HG03135 (cell line): ENCODE data around the gene CENPF.
A peak's percentile ranks its signal among the peaks of the same experiment; 100 is the strongest.
"Not testable (repeated sequence)": the region's sequence is repeated elsewhere in the genome, so short reads cannot be mapped to it uniquely, and the experiment has no call there.

Experiments used
- ATAC-seq: cut with Tn5 transposase; IDR thresholded peaks from one replicate; pipeline ENCODE4 v1.9.1; 2021; ENCODE audit warnings: mild to moderate bottlenecking, moderate library complexity; ENCODE audit not compliant: unreplicated experiment

CENPF gene, protein sequence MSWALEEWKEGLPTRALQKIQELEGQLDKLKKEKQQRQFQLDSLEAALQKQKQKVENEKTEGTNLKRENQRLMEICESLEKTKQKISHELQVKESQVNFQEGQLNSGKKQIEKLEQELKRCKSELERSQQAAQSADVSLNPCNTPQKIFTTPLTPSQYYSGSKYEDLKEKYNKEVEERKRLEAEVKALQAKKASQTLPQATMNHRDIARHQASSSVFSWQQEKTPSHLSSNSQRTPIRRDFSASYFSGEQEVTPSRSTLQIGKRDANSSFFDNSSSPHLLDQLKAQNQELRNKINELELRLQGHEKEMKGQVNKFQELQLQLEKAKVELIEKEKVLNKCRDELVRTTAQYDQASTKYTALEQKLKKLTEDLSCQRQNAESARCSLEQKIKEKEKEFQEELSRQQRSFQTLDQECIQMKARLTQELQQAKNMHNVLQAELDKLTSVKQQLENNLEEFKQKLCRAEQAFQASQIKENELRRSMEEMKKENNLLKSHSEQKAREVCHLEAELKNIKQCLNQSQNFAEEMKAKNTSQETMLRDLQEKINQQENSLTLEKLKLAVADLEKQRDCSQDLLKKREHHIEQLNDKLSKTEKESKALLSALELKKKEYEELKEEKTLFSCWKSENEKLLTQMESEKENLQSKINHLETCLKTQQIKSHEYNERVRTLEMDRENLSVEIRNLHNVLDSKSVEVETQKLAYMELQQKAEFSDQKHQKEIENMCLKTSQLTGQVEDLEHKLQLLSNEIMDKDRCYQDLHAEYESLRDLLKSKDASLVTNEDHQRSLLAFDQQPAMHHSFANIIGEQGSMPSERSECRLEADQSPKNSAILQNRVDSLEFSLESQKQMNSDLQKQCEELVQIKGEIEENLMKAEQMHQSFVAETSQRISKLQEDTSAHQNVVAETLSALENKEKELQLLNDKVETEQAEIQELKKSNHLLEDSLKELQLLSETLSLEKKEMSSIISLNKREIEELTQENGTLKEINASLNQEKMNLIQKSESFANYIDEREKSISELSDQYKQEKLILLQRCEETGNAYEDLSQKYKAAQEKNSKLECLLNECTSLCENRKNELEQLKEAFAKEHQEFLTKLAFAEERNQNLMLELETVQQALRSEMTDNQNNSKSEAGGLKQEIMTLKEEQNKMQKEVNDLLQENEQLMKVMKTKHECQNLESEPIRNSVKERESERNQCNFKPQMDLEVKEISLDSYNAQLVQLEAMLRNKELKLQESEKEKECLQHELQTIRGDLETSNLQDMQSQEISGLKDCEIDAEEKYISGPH (N-terminal part only)

DNA sequence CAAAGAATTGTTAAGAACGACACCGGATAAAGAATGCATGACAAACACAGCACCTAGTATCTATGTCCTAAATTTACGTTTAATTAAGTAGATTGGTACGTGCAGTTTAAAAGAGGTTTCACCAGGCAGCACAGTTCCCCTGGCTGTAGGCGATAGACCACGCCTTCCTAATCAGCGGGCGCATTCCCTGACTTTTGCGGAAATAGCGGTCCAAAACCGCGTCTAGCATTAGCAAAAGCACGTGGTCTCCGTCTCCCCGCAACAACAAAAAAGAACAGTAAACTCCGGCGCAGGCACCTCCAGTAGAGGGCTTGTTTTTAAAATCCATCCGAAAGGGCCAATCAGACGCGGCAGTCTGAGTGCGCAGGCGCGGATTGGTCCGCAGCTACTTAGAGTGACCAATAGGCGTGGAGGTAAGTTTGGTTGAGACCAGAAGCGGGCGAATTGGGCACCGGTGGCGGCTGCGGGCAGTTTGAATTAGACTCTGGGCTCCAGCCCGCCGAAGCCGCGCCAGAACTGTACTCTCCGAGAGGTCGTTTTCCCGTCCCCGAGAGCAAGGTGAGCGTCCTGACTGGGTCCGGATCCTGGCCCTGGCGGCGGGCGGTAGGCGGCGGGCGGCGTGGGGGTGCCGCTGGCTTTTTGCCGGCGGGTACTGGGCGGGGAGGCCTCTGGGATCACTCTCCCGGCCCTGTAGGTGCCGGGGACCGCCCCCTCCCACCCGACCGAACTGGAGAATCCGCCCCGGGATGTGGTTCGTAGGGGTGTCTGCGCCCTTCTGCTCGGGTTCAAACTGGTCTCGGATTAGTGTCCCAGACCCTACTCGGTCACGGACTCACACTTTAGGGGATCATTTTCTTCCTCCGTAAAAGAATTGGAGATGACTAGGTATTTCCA is at the start of gene CENPF:
Gene CENPF (plus strand): TSS at position 432 of the 894 bp plus-strand sequence. CDS start 10,560 bp downstream, outside the sequence.
- peak; percentile 100 for ATAC-seq

DNA sequence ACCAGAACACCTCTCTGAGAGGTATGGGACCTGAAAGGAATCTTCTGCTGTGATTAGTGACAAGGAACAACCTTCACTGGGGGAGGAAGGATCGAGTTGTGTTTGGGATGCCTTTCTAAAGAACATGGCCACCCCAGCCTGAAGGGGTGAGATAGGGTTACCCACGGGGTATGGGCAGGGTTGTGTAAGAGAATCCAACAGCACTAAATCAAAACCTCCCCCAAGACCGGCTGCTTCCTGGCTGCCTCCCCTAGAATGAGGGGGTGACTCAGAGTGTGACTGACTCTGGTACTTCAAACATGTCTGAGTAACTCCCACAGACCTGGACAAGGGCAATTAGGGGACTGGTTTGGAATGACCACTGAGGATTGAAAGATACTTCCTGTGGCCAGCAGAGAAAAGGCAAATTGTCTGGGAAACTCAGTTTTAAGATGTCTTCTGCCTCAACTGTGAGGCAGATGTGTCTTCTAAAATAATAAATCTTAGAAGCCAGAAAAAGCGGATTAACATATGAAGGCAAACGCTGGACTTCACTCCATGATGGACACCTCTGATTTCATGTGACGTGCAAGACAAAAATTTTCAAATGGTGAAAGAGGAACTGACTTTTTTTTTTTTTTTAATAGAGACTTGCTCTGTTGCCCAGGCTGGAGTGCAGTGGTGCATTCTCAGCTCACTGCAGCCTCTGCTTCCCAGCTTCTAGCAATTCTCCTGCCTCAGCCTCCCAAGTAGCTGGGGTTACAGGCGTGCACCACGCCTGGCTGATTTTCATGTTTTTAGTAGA is 44.9 kb upstream of the CENPF start:
- no peak for ATAC-seq

DNA sequence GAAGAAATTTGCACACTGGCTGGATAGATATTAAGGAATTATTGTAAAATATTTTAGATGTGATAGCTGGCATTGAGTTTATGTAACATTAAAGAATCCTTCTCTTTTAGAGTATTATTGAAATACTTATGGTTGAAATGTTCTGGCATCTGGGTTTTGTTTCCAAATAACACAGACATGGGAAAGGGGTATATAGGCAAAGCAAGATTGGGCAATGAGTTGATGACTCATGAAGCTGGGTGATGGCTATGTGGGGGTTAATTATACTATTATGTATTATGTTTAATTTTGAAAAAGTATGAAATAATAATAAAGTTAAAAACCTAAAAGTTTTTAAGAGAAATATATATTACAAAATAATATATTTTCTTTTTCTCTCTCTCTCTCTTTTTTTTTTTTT is 39.1 kb upstream of the CENPF start:
- ATAC-seq, result no peak

DNA sequence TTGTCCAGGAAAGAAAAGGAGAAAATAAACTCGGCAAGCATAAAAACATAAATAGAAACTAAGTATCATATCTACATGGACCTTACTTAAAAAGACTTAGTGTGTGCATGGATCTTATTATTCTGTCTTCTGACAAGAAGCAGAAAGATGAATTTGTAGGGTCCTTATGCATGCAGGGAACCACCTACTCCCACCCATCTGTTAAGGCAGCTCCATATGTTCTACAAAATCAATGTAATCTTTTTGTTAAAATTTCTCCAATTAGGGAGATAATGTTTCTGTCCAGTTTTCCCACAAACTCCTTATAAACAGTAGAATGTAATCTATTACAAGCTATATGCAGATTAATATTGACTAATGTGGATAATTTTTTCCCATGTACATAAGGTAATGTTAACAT is 37.7 kb upstream of the CENPF start:
- no peak for ATAC-seq

DNA sequence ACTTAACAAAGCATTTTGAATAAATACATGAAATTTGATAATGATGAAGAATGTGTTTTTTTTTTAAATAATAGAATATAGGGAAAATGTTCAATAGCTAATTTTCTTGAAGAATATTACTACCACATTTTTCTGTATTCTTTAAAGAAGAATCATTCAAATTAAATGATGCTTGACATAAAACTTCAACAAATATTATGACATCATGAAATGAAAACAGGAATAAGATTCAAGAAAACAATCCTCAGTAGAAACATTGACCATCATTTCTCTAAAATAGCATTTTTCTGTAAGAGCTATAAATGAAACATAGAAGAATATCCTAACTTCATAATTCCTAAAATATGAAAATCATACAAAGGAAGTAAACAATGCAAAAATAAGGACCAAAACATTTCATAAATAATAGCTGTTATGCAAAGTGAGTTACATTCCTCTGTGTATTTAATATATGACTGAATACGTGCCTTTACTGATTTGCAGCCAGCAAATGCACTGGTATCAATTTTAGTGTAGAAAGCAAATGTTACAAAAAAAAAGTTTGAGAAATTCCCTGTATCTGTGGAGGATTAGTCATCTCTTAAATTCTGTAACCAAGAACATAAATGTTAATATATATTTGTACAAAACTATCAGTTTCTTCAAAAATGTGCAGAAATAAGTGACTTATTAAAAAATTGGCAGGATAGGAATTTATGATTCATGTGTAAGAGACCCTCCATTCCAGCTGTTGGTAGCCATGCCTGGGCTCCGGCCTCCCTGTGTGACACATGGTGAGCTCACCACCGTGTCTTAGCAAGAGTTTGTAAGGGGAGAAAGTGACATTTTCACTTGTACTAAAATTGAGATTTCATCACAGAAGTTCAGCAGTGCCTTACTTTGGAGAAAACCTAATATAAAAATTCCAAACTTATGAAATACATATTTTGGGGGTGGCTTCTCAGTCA is 36.6 kb upstream of the CENPF start:
- ATAC-seq, result no peak

DNA sequence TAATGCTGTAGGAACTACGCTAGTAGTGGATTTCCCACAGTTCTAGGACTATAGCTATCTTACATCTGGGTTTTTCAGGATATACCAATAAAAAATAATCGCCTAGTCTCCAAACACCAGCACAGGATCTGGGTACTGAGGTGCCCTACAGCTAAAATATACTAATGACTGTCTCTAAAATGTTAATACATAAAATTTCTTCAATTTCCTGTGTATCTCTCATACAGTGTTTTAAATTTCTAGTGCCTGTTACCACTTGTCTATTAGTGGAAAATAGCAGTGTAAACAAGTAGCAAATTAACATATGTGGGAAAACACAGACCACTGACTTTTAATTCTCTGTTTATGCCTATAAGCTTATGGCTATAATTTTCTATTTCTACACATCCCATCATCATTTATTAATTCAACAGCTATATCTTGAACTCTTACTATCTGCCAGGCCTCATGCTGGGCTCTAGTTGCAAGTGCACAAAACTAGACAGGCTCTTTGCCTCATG is 35.5 kb upstream of the CENPF start:
- no peak for ATAC-seq

DNA sequence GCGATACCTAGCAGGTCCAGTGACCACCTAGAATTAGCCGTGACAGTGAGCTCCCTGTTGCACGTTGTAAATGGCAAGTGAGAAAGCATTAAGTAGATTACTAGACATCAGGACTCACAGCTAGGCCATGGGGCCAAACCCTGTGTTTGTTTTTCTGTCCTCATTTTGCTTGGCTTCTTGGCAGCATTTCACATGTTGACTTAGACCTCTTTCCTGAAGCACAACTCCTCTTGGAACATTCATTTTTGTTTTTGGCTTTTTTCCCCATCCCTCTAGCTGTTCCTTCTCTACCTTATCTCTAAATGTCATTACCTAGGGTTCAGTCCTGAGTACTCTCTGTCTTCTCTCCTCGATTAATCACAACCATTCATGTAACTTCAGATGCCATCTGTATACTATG is 34.7 kb upstream of the CENPF start:
- ATAC-seq, result no peak

DNA sequence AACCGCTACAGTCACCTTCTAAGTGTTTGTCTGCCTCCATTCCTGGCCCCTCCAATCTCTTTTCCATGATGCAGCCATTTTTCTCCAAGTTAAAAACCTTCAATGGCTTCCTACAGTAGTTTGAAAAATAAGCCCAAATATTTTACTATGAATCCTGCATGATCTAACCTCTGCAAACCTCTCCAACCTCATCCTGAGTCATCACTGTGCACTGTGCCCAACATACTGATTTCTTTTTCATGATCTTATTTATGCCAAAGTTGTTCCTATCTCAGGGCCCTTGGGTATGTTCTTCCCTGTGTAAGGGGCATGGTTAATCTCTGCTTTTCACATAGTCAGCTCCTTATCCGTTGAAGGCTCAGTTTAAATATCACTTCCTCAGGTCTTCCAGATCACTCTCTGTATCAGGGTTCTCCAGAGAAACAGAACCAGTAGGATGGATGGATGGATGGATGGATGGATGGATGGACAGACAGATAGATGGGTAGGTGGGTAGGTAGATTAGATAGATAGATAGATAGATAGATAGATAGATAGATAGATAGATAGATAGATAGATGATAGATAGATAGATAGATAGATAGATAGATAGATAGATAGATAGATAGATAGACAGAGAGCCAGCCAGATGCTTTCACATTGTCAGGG is 33.5 kb upstream of the CENPF start:
- no peak for ATAC-seq

DNA sequence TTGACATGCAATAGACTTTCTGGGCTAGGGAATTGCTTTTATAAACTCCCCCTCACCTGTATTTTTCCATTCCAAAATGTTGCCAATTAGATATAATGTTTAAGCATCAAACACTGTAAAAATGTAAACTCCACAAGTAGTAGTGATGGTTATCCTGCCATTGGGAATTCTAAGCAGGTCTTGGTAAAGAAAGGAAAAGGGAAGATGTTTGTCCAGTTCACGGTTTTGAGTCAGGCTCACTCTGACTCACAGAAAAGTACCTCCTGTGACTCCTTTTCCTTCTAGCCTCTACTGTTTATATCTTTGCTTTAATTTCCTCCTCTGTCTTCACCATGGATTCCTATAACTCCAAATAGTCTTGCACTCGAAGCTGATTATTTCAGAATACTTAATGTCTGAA is 32.6 kb upstream of the CENPF start:
- no peak for ATAC-seq

DNA sequence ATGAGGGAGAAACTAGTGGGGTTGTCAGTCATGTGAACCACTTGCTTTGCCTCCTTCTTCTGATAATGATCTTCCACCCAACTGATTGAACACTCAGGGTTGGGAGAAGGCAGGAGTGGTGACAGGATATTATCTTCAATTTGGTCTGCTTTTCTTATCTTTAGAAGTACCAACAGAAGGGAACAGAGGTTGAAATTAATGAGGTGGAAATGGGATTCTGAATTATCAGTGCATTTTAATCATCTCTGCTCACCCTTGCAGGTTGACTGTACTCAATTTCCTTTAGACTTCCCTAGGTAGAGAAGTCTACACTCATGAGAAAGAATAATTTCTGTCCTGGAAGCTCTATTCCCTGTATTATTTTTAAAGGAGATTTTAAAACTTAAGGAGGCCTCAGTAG is 31.7 kb upstream of the CENPF start:
- no peak for ATAC-seq

DNA sequence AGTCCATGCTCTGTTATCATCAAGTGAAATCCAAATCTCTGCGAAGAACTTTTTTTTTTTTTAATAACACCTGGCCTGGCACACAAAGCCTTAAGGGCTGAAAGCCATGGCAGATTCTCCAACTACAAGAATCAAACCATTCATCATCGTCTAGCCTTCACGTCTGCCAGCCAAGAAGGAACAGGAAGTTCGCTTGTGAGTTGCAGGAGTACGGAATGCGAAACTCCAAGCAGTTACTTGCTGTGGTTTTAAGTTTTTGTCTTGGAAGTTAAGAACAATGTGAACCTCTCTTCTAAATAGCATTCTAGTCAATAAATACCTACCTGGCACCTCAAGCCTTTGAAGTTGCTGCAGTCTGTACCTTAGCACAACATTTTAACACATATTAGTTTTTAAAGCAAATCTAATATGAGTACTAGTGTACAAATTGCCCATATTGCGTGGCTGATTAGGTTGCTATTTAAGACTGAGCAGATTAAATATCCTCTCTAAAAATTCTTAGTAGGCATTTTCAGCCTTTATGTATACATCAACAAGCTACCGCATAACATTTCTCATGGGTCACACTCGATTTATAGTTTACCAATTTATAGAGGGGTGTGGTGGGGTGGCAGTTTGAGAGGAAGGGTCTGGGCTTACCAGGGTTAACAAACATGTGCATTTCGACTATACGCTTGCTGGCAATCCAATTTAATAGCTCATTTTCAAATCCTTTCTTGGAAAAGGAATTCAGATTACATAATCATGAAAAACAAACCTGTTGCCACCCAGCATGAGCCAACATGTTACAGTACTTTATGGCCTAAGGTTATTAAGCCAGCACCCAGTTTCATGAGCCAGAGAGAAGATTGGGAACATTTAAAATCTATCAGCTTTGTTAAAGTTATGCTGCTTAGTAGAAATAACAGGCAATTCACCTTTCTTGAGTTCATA is 29.3 kb upstream of the CENPF start:
- no peak for ATAC-seq

DNA sequence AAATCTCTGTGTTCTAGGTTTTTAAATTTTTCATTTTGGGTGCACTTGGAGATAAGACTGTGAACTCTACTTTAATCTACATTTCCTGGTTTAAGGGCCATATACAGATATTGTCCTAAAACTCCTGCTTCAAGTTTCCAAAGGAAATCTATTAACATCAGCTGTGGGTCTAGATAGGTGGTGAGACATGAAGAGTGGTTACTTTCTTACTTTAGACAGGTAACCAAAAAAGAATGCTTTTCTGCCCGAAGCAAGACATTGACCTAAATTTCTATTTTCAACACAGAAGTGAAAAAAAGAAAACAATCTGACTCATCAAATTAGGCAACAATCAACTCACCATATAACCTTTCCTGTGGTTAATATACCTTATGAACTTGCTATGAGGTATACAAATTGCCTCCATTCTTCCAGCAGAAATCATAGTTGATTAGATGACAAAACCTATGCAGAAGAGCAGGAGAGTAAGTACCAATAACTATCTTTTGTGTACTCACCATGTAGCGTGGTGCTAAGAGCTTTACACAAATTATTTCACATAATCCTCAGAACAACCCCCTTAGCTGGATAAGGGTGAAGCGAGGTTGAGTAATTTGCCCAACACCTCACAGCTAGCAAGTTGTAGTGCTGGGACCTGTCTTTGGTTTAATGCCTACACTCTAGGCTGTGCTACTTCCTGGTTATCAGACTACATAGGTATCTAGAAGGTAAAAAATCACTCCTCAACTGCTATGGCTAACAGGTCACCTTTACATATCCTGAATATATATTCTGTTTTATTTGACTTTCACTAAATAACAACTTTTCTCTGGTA is 28.2 kb upstream of the CENPF start:
- ATAC-seq, result no peak

DNA sequence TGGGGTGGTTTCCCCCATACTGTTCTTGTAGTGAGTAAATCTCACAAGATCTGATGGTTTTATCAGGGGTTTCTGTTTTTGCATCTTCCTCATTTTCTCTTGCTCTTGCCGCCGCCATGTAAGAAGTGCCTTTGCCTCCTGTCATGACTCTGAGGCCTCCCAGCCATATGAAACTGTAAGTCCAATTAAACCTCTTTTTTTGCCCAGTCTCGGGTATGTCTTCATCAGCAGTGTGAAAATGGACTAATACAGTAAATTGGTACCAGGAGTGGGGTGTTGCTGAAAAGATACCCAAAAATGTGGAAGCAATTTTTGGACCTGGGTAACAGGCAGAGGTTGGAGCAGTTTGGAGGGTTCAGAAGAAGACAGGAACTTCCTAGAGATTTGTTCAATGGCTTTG is 26.9 kb upstream of the CENPF start:
- ATAC-seq, result not testable (repeated sequence)

DNA sequence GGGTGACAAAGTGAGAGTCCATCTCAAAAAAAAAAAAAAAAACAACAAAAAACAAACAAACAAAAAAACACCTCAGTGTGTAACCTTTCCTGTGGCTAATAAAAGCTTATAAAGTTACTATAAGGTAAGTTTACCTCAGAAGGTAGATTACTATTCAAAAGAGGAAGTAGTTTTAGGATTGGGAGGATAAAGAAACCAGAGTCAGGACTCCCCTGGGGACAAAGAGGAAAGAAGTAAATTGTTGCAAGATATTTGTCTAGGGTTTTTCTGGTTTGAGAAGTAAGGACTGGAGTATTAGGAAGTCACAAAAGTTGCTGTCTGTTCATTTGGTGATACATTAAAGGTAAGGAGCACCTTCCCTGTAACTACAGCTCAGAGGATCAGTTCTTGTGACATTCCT is 23.8 kb upstream of the CENPF start:
- no peak for ATAC-seq

DNA sequence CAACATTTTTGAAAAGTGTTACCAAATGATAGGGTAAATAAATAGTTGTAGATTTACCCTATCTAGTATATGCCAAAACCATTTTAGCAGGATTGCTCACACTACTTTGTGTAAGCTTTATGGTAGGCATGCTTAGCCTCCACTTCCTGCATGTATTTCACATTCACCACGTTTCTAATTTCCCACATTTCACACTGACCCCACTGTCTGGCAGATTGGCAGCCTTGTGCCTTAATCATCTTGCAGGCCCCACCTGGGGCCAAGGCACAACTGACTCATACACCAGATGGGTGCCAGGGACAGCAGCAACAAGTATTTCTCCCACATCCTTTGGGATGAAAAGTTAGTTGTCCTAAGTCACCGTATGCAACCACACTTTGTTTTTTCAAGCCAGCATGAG is 21.2 kb upstream of the CENPF start:
- ATAC-seq, result no peak
